PFSK-1 (cell line): Measurements from ENCODE around the gene ZNF302.

Experiments used
- POLR2AphosphoS5 ChIP-seq: IDR thresholded peaks from 2 replicates; pipeline ENCODE4 v1.6.1; 2012; ENCODE audit warnings: low read depth, mild to moderate bottlenecking, control low read depth, low read length, moderate library complexity
- SIN3A ChIP-seq: IDR thresholded peaks from 2 replicates; pipeline ENCODE4 v1.6.1; 2012; ENCODE audit warnings: mild to moderate bottlenecking, low read length, moderate library complexity, borderline replicate concordance; ENCODE audit not compliant: insufficient read depth
- TAF1 ChIP-seq: IDR thresholded peaks from 2 replicates; pipeline ENCODE4 v1.6.1; 2012; ENCODE audit warnings: low read length, control low read depth, borderline replicate concordance; ENCODE audit not compliant: insufficient read depth
- TF ChIP-seq, protein P1 (sequence below), 2 experiments: IDR thresholded peaks; 2 replicates each; pipeline versions ENCODE4 v1.6.1 to v1.8.0; 2011 to 2012; ENCODE audit warnings: low read depth in 2 of 2, low read length in 2 of 2, control low read depth in 1 of 2, inconsistent platforms in 1 of 2, mild to moderate bottlenecking in 1 of 2, moderate library complexity in 1 of 2; ENCODE audit not compliant: insufficient read depth in 1 of 2

DNA sequence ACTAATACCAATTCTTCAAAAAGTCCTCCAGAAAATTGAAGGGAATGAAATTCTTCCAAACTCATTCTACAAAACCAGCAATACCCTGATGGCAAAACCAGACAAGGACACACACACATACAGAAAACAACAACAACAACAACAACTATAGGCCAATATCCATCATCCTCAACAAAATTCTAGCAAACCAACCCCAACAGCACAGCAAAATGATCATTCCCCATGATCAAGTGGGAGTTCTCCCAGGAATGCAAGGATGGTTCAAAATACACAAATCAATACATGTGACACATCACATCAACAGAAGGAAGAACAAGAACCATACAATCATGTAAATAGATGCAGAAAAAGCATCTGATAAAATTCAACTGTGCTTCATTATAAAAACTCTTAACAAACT, 37.9 kb downstream of the ZNF302 start:
- TF ChIP-seq SIN3A: no peak
- no peak for TF ChIP-seq POLR2AphosphoS5
- TF ChIP-seq, protein P1, sequence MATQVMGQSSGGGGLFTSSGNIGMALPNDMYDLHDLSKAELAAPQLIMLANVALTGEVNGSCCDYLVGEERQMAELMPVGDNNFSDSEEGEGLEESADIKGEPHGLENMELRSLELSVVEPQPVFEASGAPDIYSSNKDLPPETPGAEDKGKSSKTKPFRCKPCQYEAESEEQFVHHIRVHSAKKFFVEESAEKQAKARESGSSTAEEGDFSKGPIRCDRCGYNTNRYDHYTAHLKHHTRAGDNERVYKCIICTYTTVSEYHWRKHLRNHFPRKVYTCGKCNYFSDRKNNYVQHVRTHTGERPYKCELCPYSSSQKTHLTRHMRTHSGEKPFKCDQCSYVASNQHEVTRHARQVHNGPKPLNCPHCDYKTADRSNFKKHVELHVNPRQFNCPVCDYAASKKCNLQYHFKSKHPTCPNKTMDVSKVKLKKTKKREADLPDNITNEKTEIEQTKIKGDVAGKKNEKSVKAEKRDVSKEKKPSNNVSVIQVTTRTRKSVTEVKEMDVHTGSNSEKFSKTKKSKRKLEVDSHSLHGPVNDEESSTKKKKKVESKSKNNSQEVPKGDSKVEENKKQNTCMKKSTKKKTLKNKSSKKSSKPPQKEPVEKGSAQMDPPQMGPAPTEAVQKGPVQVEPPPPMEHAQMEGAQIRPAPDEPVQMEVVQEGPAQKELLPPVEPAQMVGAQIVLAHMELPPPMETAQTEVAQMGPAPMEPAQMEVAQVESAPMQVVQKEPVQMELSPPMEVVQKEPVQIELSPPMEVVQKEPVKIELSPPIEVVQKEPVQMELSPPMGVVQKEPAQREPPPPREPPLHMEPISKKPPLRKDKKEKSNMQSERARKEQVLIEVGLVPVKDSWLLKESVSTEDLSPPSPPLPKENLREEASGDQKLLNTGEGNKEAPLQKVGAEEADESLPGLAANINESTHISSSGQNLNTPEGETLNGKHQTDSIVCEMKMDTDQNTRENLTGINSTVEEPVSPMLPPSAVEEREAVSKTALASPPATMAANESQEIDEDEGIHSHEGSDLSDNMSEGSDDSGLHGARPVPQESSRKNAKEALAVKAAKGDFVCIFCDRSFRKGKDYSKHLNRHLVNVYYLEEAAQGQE (IDR thresholded peaks at IDR 0.05; ENCODE audit: insufficient read depth in 1 of 2, low read depth in 2 of 2, low read length in 2 of 2): no peak
- no peak for TF ChIP-seq TAF1
